ENCODE results near the gene NT5M.

Gene NT5M

GRCh38 chr17:17391668-17392370 lies 88.6 kb downstream of the NT5M start:
- no peak for DNase-seq (ENCODE audit: low read depth in 1 of 2, low spot score in 1 of 2)
- Histone ChIP-seq H3K4me3 (replicated peaks; ENCODE audit: insufficient read depth, low read length) (no peak overlapping the region), H3K27me3 (ENCODE audit: insufficient read depth, poor library complexity, severe bottlenecking) (no peaks in the 10 kb centered on the region), H3K27ac (replicated peaks) (no peak overlapping the region)
- TF ChIP-seq, protein P1, sequence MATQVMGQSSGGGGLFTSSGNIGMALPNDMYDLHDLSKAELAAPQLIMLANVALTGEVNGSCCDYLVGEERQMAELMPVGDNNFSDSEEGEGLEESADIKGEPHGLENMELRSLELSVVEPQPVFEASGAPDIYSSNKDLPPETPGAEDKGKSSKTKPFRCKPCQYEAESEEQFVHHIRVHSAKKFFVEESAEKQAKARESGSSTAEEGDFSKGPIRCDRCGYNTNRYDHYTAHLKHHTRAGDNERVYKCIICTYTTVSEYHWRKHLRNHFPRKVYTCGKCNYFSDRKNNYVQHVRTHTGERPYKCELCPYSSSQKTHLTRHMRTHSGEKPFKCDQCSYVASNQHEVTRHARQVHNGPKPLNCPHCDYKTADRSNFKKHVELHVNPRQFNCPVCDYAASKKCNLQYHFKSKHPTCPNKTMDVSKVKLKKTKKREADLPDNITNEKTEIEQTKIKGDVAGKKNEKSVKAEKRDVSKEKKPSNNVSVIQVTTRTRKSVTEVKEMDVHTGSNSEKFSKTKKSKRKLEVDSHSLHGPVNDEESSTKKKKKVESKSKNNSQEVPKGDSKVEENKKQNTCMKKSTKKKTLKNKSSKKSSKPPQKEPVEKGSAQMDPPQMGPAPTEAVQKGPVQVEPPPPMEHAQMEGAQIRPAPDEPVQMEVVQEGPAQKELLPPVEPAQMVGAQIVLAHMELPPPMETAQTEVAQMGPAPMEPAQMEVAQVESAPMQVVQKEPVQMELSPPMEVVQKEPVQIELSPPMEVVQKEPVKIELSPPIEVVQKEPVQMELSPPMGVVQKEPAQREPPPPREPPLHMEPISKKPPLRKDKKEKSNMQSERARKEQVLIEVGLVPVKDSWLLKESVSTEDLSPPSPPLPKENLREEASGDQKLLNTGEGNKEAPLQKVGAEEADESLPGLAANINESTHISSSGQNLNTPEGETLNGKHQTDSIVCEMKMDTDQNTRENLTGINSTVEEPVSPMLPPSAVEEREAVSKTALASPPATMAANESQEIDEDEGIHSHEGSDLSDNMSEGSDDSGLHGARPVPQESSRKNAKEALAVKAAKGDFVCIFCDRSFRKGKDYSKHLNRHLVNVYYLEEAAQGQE (IDR thresholded peaks at IDR 0.05; ENCODE audit: insufficient replicate concordance, low read depth), result no peak

GRCh38 chr17:17393976-17394375 lies 90.8 kb downstream of the NT5M start:
- DNase-seq (ENCODE audit: low read depth in 1 of 2, low spot score in 1 of 2), result no peak
- Histone ChIP-seq H3K27ac (replicated peaks) (no peak overlapping the region), H3K4me3 (replicated peaks; ENCODE audit: insufficient read depth, low read length) (no peak overlapping the region), H3K27me3 (ENCODE audit: insufficient read depth, poor library complexity, severe bottlenecking) (no peaks in the 10 kb centered on the region)
- no peak for TF ChIP-seq POLR2AphosphoS5 (IDR thresholded peaks at IDR 0.05; ENCODE audit: low read depth)
- TF ChIP-seq, protein P1 (IDR thresholded peaks at IDR 0.05; ENCODE audit: insufficient replicate concordance, low read depth), result no peak
- TF ChIP-seq SPI1 (IDR thresholded peaks at IDR 0.05; ENCODE audit: borderline replicate concordance, low read depth), result no peak
- TF ChIP-seq GABPA (IDR thresholded peaks at IDR 0.05; ENCODE audit: low read depth), result no peak
- TF ChIP-seq, protein P2, sequence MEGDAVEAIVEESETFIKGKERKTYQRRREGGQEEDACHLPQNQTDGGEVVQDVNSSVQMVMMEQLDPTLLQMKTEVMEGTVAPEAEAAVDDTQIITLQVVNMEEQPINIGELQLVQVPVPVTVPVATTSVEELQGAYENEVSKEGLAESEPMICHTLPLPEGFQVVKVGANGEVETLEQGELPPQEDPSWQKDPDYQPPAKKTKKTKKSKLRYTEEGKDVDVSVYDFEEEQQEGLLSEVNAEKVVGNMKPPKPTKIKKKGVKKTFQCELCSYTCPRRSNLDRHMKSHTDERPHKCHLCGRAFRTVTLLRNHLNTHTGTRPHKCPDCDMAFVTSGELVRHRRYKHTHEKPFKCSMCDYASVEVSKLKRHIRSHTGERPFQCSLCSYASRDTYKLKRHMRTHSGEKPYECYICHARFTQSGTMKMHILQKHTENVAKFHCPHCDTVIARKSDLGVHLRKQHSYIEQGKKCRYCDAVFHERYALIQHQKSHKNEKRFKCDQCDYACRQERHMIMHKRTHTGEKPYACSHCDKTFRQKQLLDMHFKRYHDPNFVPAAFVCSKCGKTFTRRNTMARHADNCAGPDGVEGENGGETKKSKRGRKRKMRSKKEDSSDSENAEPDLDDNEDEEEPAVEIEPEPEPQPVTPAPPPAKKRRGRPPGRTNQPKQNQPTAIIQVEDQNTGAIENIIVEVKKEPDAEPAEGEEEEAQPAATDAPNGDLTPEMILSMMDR (IDR thresholded peaks at IDR 0.05; ENCODE audit: insufficient read depth, low read length), result no peak

DNA sequence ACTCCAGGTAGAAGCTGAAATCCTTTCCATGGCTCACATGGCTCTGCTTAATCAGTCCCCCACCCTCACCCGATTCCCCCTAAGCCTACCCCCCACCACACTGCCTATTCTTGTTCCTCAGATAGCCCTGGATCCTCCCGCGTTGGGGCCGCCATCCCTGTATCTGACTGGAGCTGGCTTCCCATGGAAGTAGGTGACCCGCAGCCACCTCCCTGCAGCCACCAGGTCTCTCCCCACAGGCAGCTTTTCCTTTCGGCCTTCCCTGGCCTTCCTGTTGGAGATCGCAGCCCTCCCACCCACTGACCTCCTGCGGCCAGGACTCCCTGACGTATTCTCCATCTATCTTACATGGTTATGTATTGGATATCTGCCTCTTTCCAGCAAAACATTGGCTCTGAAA lies 91.3 kb downstream of the NT5M start:
- Histone ChIP-seq H3K27me3 (ENCODE audit: insufficient read depth, poor library complexity, severe bottlenecking) (no peaks in the 10 kb centered on the region), H3K27ac (replicated peaks) (no peak overlapping the region), H3K4me3 (replicated peaks; ENCODE audit: insufficient read depth, low read length) (no peak overlapping the region)
- TF ChIP-seq, protein P2 (IDR thresholded peaks at IDR 0.05; ENCODE audit: insufficient read depth, low read length), result no peak
- TF ChIP-seq POLR2AphosphoS5 (IDR thresholded peaks at IDR 0.05; ENCODE audit: low read depth) (no peak), SPI1 (IDR thresholded peaks at IDR 0.05; ENCODE audit: borderline replicate concordance, low read depth) (no peak), GABPA (IDR thresholded peaks at IDR 0.05; ENCODE audit: low read depth) (no peak)
- TF ChIP-seq, protein P1 (IDR thresholded peaks at IDR 0.05; ENCODE audit: insufficient replicate concordance, low read depth), result no peak
- DNase-seq (ENCODE audit: low read depth in 1 of 2, low spot score in 1 of 2), result no peak

All from HL-60 (cell line).